HEK293T (cell line): ENCODE data around the gene RABGAP1L.

Experiments used
- ARNT ChIP-seq: fragments of 450-650 bp; IDR thresholded peaks from 2 replicates; pipeline ENCODE4 v1.6.1; 2017; ENCODE audit warnings: mild to moderate bottlenecking
- BHLHE40 ChIP-seq: fragments of 450-650 bp; IDR thresholded peaks from 2 replicates; pipeline ENCODE4 v1.6.1; 2016; ENCODE audit warnings: mild to moderate bottlenecking, moderate library complexity, borderline replicate concordance
- ELF4 ChIP-seq: fragments of 450-650 bp; IDR thresholded peaks from 2 replicates; pipeline ENCODE4 v1.6.1; 2017; ENCODE audit warnings: antibody characterized with exemption
- FOXA1 ChIP-seq: fragments of 450-650 bp; IDR thresholded peaks from 2 replicates; pipeline ENCODE4 v1.6.1; 2016; ENCODE audit warnings: mild to moderate bottlenecking
- FOXM1 ChIP-seq: fragments of 450-650 bp; IDR thresholded peaks from 2 replicates; pipeline ENCODE4 v1.6.1; 2017; ENCODE audit warnings: mild to moderate bottlenecking, borderline replicate concordance
- HDGF ChIP-seq: fragments of 450-650 bp; IDR thresholded peaks from 2 replicates; pipeline ENCODE4 v1.6.1; 2017; ENCODE audit warnings: antibody characterized with exemption, borderline replicate concordance
- SP1 ChIP-seq: fragments of 450-650 bp; IDR thresholded peaks from 2 replicates; pipeline ENCODE4 v1.6.1; 2017
- SUZ12 ChIP-seq: fragments of 450-650 bp; IDR thresholded peaks from 2 replicates; pipeline ENCODE4 v1.6.1; 2016; ENCODE audit warnings: mild to moderate bottlenecking
- ZNF384 ChIP-seq: fragments of 450-650 bp; IDR thresholded peaks from 2 replicates; pipeline ENCODE4 v1.6.1; 2016

- TF ChIP-seq ZNF384 (no peak), SUZ12 (no peak), SP1 (no peak), BHLHE40 (no peak), FOXA1 (no peak), ELF4 (no peak), FOXM1 (no peak), ARNT (no peak), HDGF (no peak)
Measured at GRCh38 chr1:174894117-174894762, 734.9 kb downstream of the RABGAP1L start.
